ENCODE measurements around the gene POLR1B. TPM values are rescaled to one million over a fixed set of nuclear protein-coding genes. Genes with fewer than 3 reads are reported as not detected.
A peak's percentile ranks its signal among the peaks of the same experiment; 100 is the strongest.
"Not testable (repeated sequence)": the region's sequence is repeated elsewhere in the genome, so short reads cannot be mapped to it uniquely, and the experiment has no call there.

POLR1B gene
- total RNA-seq, 2 experiments from 2014 or later: 50.7 to 55.3 TPM

- peaks cover 43% of the 10 kb centered on the region for H3K36me3 Mint-ChIP-seq
- DNase-seq: no peak
- CTCF ChIA-PET: interaction anchor here (1.6 kb wide), 1 partner anchor 66 kb away, joined by 4 read pairs; no protein-coding TSS in a partner anchor
- H3K27ac Mint-ChIP-seq: no peak overlapping the region
- intact Hi-C loops (cut with micrococcal nuclease): loop anchor here (10.0 kb wide), 1 partner anchor 293 kb away; the partner anchor contains the start of gene ZC3H8
- H3K9me3 Mint-ChIP-seq: no peaks in the 10 kb centered on the region
- H3K4me1 Mint-ChIP-seq (ENCODE audit: low read depth): peaks cover 14% of the 10 kb centered on the region
- H3K4me3 Mint-ChIP-seq: no peak overlapping the region
- no peaks in the 10 kb centered on the region for H3K27me3 Mint-ChIP-seq
- POLR2A ChIA-PET: no interaction called here
These were observed 5.1 kb downstream of the POLR1B start for GRCh38 chr2:112547333-112547732.

GRCh38 chr2:112548980-112549379 lies 6.7 kb downstream of the POLR1B start:
- ChIA-PET CTCF (no interaction called here), POLR2A (no interaction called here)
- Mint-ChIP-seq H3K4me3 (no peak overlapping the region), H3K4me1 (ENCODE audit: low read depth) (peaks cover 14% of the 10 kb centered on the region), H3K36me3 (peaks cover 53% of the 10 kb centered on the region), H3K9me3 (no peaks in the 10 kb centered on the region), H3K27me3 (no peaks in the 10 kb centered on the region), H3K27ac (no peak overlapping the region)
- DNase-seq: no peak
- intact Hi-C loops (cut with micrococcal nuclease): loop anchor here (10.0 kb wide), 1 partner anchor 294 kb away; the partner anchor contains the start of gene ZC3H8

DNA sequence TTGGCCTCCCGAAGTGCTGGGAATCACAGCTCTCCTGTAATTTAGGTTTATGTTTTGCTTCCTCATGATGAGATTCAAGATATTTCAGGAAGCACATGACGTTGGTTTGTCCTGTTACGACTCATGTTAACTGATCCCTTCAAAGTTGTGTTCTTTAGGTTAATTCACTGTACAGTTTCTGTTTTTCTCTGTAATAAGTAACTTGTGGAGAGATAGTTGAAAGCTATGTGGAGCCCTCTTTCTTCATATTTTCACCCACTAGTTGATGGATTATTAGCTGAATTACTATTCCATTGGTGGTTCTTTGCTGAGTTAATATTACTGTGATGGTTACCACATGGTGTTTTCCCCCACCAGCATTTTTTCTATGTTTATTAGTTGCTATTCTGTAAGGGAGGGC lies 23.8 kb downstream of the POLR1B start:
- no peak for DNase-seq
- Mint-ChIP-seq H3K27ac (peak overlapping the region; percentile 33), H3K9me3 (peaks cover 13% of the 10 kb centered on the region), H3K36me3 (peaks cover 65% of the 10 kb centered on the region), H3K27me3 (no peaks in the 10 kb centered on the region), H3K4me1 (ENCODE audit: low read depth) (peaks cover 5% of the 10 kb centered on the region), H3K4me3 (no peak overlapping the region)
- POLR2A ChIA-PET: interaction anchor here (1.2 kb wide), 1 partner anchor 18 kb away, joined by 3 read pairs; the partner anchor contains the start of gene CHCHD5
- intact Hi-C loops (cut with micrococcal nuclease): no loop called here
- CTCF ChIA-PET: interaction anchor here (0.7 kb wide), 1 partner anchor 85 kb away, joined by 3 read pairs; no protein-coding TSS in a partner anchor

GRCh38 chr2:112566508-112566907 lies 24.2 kb downstream of the POLR1B start:
- POLR2A ChIA-PET, CTCF ChIA-PET: not testable (repeated sequence)

GRCh38 chr2:112572005-112572404 lies 29.7 kb downstream of the POLR1B start:
- Mint-ChIP-seq H3K9me3 (peaks cover 13% of the 10 kb centered on the region), H3K27me3 (no peaks in the 10 kb centered on the region), H3K36me3 (peaks cover 78% of the 10 kb centered on the region), H3K4me1 (ENCODE audit: low read depth) (no peaks in the 10 kb centered on the region), H3K27ac (no peak overlapping the region), H3K4me3 (no peak overlapping the region)
- intact Hi-C loops (cut with micrococcal nuclease): no loop called here
- no peak for DNase-seq
- CTCF ChIA-PET: interaction anchor here (0.9 to 1.2 kb wide), 2 partner anchors 8 to 11 kb away, joined by 3 read pairs; no protein-coding TSS in a partner anchor
- POLR2A ChIA-PET: no interaction called here

More at GRCh38 chr2:112566508-112566907, 24.2 kb downstream of the POLR1B start:
- H3K4me1 Mint-ChIP-seq (ENCODE audit: low read depth); intact Hi-C loops (cut with micrococcal nuclease); DNase-seq; H3K27me3 Mint-ChIP-seq; H3K4me3 Mint-ChIP-seq: not testable (repeated sequence)
- Mint-ChIP-seq H3K36me3 (peaks cover 64% of the 10 kb centered on the region), H3K9me3 (peaks cover 13% of the 10 kb centered on the region), H3K27ac (peak overlapping the region; percentile 33)

GRCh38 chr2:112577756-112578155 lies 35.5 kb downstream of the POLR1B start:
- CTCF ChIA-PET: no interaction called here
- DNase-seq: no peak
- Mint-ChIP-seq H3K9me3 (no peaks in the 10 kb centered on the region), H3K36me3 (peaks cover 28% of the 10 kb centered on the region), H3K27me3 (no peaks in the 10 kb centered on the region), H3K4me3 (no peak overlapping the region), H3K27ac (no peak overlapping the region), H3K4me1 (ENCODE audit: low read depth) (peaks cover 4% of the 10 kb centered on the region)
- POLR2A ChIA-PET: no interaction called here
- intact Hi-C loops (cut with micrococcal nuclease): no loop called here

DNA sequence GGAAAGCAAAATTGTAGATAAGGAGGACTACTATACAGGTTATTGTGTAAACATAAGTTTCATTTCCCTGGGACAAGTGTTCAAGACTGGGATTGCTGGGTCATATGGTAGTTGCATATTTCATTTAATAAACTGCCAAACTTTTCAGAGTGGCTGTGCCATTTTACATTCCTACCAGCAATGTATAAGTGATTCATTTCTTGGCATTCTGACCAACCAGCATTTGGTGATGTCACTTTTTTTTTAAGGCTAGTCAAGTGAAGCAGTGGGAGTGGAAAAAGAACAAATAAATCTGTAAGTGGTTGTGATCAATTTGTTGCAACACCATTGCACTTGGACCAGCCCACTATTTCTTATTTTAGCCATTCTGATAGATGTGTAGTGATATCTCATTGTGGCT lies 37.0 kb downstream of the POLR1B start:
- no peaks in the 10 kb centered on the region for H3K9me3 Mint-ChIP-seq
- H3K4me1 Mint-ChIP-seq (ENCODE audit: low read depth): peaks cover 14% of the 10 kb centered on the region
- CTCF ChIA-PET: no interaction called here
- DNase-seq: no peak
- H3K36me3 Mint-ChIP-seq: peaks cover 21% of the 10 kb centered on the region
- H3K27ac Mint-ChIP-seq: no peak overlapping the region
- no peaks in the 10 kb centered on the region for H3K27me3 Mint-ChIP-seq
- no peak overlapping the region for H3K4me3 Mint-ChIP-seq
- POLR2A ChIA-PET: no interaction called here
- intact Hi-C loops (cut with micrococcal nuclease): no loop called here

DNA sequence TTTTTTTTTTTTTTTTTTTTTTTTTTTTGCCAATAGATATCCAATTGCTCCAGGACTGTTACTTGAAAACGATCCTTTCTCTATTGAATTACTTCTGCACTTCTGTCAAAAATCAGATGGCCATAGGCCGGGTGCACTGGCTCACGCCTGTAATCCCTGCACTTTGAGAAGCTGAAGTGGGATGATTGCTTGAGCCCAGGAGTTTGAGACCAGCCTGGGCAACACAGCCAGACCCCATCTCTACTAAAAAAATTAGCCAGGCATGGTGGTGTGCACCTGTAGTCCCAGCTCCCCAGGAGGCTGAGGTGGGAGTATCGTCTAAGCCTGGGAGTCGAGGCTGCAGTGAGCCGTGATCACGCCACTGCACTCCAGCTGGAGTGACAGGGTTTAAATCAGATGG lies 37.8 kb downstream of the POLR1B start:
- Mint-ChIP-seq H3K27me3 (no peaks in the 10 kb centered on the region), H3K36me3 (peaks cover 14% of the 10 kb centered on the region), H3K4me3 (no peak overlapping the region), H3K27ac (no peak overlapping the region), H3K9me3 (no peaks in the 10 kb centered on the region), H3K4me1 (ENCODE audit: low read depth) (peaks cover 18% of the 10 kb centered on the region)
- intact Hi-C loops (cut with micrococcal nuclease): loop anchor here (5.0 kb wide), 3 partner anchors 67 to 393 kb away; partner anchors contain the start of genes SLC20A1 and ZC3H6
- DNase-seq: no peak
- ChIA-PET CTCF (interaction anchor here (0.6 kb wide), 1 partner anchor 8 kb away, joined by 3 read pairs; no protein-coding TSS in a partner anchor), POLR2A (no interaction called here)

- H3K36me3 Mint-ChIP-seq: peaks cover 11% of the 10 kb centered on the region
- peak; percentile 48 for DNase-seq
- H3K27ac Mint-ChIP-seq: no peak overlapping the region
- H3K9me3 Mint-ChIP-seq: no peaks in the 10 kb centered on the region
- CTCF ChIA-PET: interaction anchor here (1.5 kb wide), 1 partner anchor 99 kb away, joined by 5 read pairs; no protein-coding TSS in a partner anchor
- no peak overlapping the region for H3K4me3 Mint-ChIP-seq
- H3K27me3 Mint-ChIP-seq: no peaks in the 10 kb centered on the region
- POLR2A ChIA-PET: no interaction called here
- peaks cover 30% of the 10 kb centered on the region for H3K4me1 Mint-ChIP-seq (ENCODE audit: low read depth)
- intact Hi-C loops (cut with micrococcal nuclease): loop anchor here (1.0 to 5.0 kb wide), 4 partner anchors 65 to 527 kb away; partner anchors contain the start of genes SLC20A1, TMEM87B and ZC3H6
These were observed 40.1 kb downstream of the POLR1B start for GRCh38 chr2:112582314-112582746.

GRCh38 chr2:112583497-112584133 lies 41.4 kb downstream of the POLR1B start:
- peak overlapping the region; percentile 99 for H3K27ac Mint-ChIP-seq
- peaks cover 15% of the 10 kb centered on the region for H3K36me3 Mint-ChIP-seq
- ChIA-PET POLR2A (interaction anchor here (0.6 to 2.6 kb wide), 3 partner anchors 62 to 144 kb away, joined by 3 to 11 read pairs (median 3); partner anchors contain the start of gene SLC20A1), CTCF (interaction anchor here (0.8 to 2.8 kb wide), 7 partner anchors 11 to 166 kb away, joined by 3 to 21 read pairs (median 5); no protein-coding TSS in a partner anchor)
- H3K4me3 Mint-ChIP-seq: peak overlapping the region; percentile 97
- no peaks in the 10 kb centered on the region for H3K27me3 Mint-ChIP-seq
- peaks cover 30% of the 10 kb centered on the region for H3K4me1 Mint-ChIP-seq (ENCODE audit: low read depth)
- H3K9me3 Mint-ChIP-seq: no peaks in the 10 kb centered on the region
- intact Hi-C loops (cut with micrococcal nuclease): loop anchor here (1.0 to 5.0 kb wide), 7 partner anchors 41 to 396 kb away; partner anchors contain the start of genes POLR1B, SLC20A1, ZC3H6 and ZC3H8
- DNase-seq: no peak

DNA sequence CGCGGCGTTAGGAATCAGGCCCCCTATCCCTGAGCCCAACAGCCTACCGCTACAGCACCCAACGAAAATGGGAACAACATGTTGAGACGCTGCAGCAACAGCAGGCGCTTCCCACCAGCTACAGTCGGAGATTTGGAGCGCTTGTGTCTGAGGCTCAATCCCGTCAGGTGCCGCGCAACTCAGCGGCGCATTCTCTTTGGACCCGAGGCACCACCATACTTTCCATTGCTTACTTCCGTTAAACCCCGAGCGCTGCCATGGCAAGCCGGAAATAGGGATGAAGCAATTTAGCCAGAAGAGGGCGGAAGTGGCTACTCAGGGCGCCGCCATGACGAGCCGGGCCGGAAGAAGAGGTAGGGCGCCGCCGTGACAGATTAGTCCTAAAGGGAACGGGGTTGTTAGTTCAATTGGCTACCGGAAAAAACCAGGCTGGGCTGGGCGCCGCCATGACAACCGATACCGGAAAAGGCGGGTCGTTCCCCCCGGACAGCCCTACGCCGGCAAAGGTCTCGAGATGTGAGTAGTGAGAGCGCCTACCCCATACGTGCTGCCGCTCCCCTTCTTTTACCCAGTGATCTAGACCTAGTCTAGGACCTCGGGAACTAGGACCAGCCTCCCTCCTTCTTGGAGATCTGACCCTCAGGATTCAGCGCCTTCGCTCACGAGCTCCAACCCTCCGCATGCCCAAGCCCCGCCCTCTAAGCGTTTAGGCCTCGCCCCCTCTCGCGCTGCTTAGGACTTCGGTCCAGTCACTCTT lies 42.0 kb downstream of the POLR1B start, which contains the start of gene CHCHD5:
CHCHD5 (plus strand) TSS at position 476 of the 757 bp plus-strand sequence; CDS start at position 515, 39 bp downstream.
- peaks cover 15% of the 10 kb centered on the region for H3K36me3 Mint-ChIP-seq
- intact Hi-C loops (cut with micrococcal nuclease): loop anchor here (1.0 to 5.0 kb wide), 7 partner anchors 42 to 397 kb away; partner anchors contain the start of genes POLR1B, SLC20A1, ZC3H6 and ZC3H8
- H3K4me3 Mint-ChIP-seq: peak within 1 kb of the TSS; percentile 97
- H3K27me3 Mint-ChIP-seq: no peaks in the 10 kb centered on the region
- H3K27ac Mint-ChIP-seq: peak within 1 kb of the TSS; percentile 99
- CTCF ChIA-PET: interaction anchor here (0.6 to 2.8 kb wide), 8 partner anchors 16 to 165 kb away, joined by 3 to 21 read pairs (median 4); no protein-coding TSS in a partner anchor
- POLR2A ChIA-PET: interaction anchor here (0.6 to 2.6 kb wide), 5 partner anchors 19 to 143 kb away, joined by 3 to 11 read pairs (median 3); partner anchors contain the start of gene SLC20A1
- H3K9me3 Mint-ChIP-seq: no peaks in the 10 kb centered on the region
- peak; percentile 97 for DNase-seq
- peaks cover 30% of the 10 kb centered on the region for H3K4me1 Mint-ChIP-seq (ENCODE audit: low read depth)
